Astrocyte (in vitro differentiated cells and primary cell): Measurements from ENCODE around the gene ATP8B4. TPM values are rescaled to one million over a fixed set of nuclear protein-coding genes. Genes with fewer than 3 reads are reported as not detected.

Source experiments
- DNase-seq: peaks from one replicate; pipeline ENCODE4 v3.0.0-alpha.2; 2010; ENCODE audit warnings: low read depth
- FAIRE-seq: peaks from 2 replicates; lab custom pipeline; 2011; peaks lifted over from hg19 to GRCh38; lab: Jason Lieb, UNC
- H2AFZ ChIP-seq: 2 replicates; pipeline ENCODE4 v1.6.0; 2012; ENCODE audit warnings: low read depth, low read length, inconsistent platforms
- H3K27ac ChIP-seq: 2 replicates; pipeline ENCODE4 v1.5.1; 2011; ENCODE audit warnings: low read depth, low read length, inconsistent platforms
- H3K27me3 ChIP-seq: 2 replicates; pipeline ENCODE4 v1.6.0; 2011; ENCODE audit warnings: low read length, inconsistent platforms; ENCODE audit not compliant: insufficient read depth
- H3K36me3 ChIP-seq: 2 replicates; pipeline ENCODE4 v1.5.1; 2011; ENCODE audit warnings: low read length, inconsistent platforms; ENCODE audit not compliant: insufficient read depth
- H3K4me1 ChIP-seq: 2 replicates; pipeline ENCODE4 v1.5.1; 2011; ENCODE audit warnings: low read length, inconsistent platforms; ENCODE audit not compliant: insufficient read depth
- H3K4me2 ChIP-seq: 2 replicates; pipeline ENCODE4 v1.6.0; 2012; ENCODE audit warnings: low read length, inconsistent platforms
- H3K4me3 ChIP-seq: 2 replicates; pipeline ENCODE4 v1.5.1; 2011; ENCODE audit warnings: low read depth, mild to moderate bottlenecking, low read length, inconsistent platforms; ENCODE audit not compliant: insufficient read depth
- H3K79me2 ChIP-seq: 2 replicates; pipeline ENCODE4 v1.6.0; 2012; ENCODE audit warnings: mild to moderate bottlenecking, low read length, inconsistent platforms; ENCODE audit not compliant: insufficient read depth
- H3K9ac ChIP-seq: 2 replicates; pipeline ENCODE4 v1.6.0; 2012; ENCODE audit warnings: mild to moderate bottlenecking, low read length, inconsistent platforms
- H3K9me3 ChIP-seq: 2 replicates; pipeline ENCODE4 v1.5.1; 2012; ENCODE audit warnings: low read depth, mild to moderate bottlenecking, low read length, inconsistent platforms; ENCODE audit not compliant: insufficient read depth
- H4K20me1 ChIP-seq: 2 replicates; pipeline ENCODE4 v1.6.0; 2012; ENCODE audit warnings: low read length, inconsistent platforms; ENCODE audit not compliant: insufficient read depth
- H3K27ac Mint-ChIP-seq: one replicate; pipeline ENCODE4 v1.8.0; 2021; ENCODE audit warnings: mild to moderate bottlenecking, mixed read lengths; ENCODE audit not compliant: unreplicated experiment
- H3K27me3 Mint-ChIP-seq: one replicate; pipeline ENCODE4 v1.8.0; 2021; ENCODE audit warnings: low read depth, mixed read lengths; ENCODE audit not compliant: unreplicated experiment
- H3K36me3 Mint-ChIP-seq: one replicate; pipeline ENCODE4 v1.8.0; 2021; ENCODE audit warnings: low read depth, mixed read lengths; ENCODE audit not compliant: unreplicated experiment
- H3K4me1 Mint-ChIP-seq: one replicate; pipeline ENCODE4 v1.8.0; 2021; ENCODE audit warnings: low read depth, mixed read lengths; ENCODE audit not compliant: unreplicated experiment
- H3K4me3 Mint-ChIP-seq: one replicate; pipeline ENCODE4 v1.8.0; 2021; ENCODE audit warnings: mild to moderate bottlenecking, moderate library complexity, mixed read lengths; ENCODE audit not compliant: unreplicated experiment
- H3K9me3 Mint-ChIP-seq: one replicate; pipeline ENCODE4 v1.8.0; 2021; ENCODE audit warnings: mild to moderate bottlenecking, mixed read lengths; ENCODE audit not compliant: unreplicated experiment
- EZH2 ChIP-seq: IDR thresholded peaks from 2 replicates; pipeline ENCODE4 v1.6.1; 2012; ENCODE audit warnings: mild to moderate bottlenecking, low read length, inconsistent platforms; ENCODE audit not compliant: insufficient read depth
- total RNA-seq: library from RNA; stranded (reverse); gene quantifications from 2 replicates; pipeline ENCODE4 v1.2.1, GENCODE V29; 2021
- TF ChIP-seq, protein P1 (sequence below): IDR thresholded peaks from 2 replicates; pipeline ENCODE4 v1.5.1; 2011; ENCODE audit warnings: low read depth, mild to moderate bottlenecking, inconsistent platforms, low read length, moderate library complexity; ENCODE audit not compliant: insufficient read depth

The ATP8B4 gene
- total RNA-seq, 1 donor from 2014 or later = 0.23 TPM

GRCh38 chr15:50075319-50075718 is 43.7 kb downstream of the ATP8B4 start:
- Mint-ChIP-seq H3K27ac (no peak overlapping the region), H3K36me3 (no peaks in the 10 kb centered on the region), H3K9me3 (no peaks in the 10 kb centered on the region), H3K4me3 (no peak overlapping the region), H3K4me1 (peaks cover 2% of the 10 kb centered on the region), H3K27me3 (peaks cover 2% of the 10 kb centered on the region)
- Histone ChIP-seq H3K27ac (no peak overlapping the region), H3K36me3 (no peaks in the 10 kb centered on the region), H2AFZ (no peak overlapping the region), H4K20me1 (no peaks in the 10 kb centered on the region), H3K27me3 (no peaks in the 10 kb centered on the region), H3K9me3 (no peaks in the 10 kb centered on the region), H3K79me2 (no peaks in the 10 kb centered on the region), H3K4me2 (no peak overlapping the region), H3K9ac (no peak overlapping the region), H3K4me1 (no peaks in the 10 kb centered on the region), H3K4me3 (no peak overlapping the region)
- no peak for FAIRE-seq
- TF ChIP-seq, protein P1, sequence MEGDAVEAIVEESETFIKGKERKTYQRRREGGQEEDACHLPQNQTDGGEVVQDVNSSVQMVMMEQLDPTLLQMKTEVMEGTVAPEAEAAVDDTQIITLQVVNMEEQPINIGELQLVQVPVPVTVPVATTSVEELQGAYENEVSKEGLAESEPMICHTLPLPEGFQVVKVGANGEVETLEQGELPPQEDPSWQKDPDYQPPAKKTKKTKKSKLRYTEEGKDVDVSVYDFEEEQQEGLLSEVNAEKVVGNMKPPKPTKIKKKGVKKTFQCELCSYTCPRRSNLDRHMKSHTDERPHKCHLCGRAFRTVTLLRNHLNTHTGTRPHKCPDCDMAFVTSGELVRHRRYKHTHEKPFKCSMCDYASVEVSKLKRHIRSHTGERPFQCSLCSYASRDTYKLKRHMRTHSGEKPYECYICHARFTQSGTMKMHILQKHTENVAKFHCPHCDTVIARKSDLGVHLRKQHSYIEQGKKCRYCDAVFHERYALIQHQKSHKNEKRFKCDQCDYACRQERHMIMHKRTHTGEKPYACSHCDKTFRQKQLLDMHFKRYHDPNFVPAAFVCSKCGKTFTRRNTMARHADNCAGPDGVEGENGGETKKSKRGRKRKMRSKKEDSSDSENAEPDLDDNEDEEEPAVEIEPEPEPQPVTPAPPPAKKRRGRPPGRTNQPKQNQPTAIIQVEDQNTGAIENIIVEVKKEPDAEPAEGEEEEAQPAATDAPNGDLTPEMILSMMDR = no peak
- no peak for TF ChIP-seq EZH2
- no peak for DNase-seq

GRCh38 chr15:50071551-50072258 is 47.3 kb downstream of the ATP8B4 start:
- DNase-seq = no peak
- H3K36me3 ChIP-seq = no peaks in the 10 kb centered on the region
- no peaks in the 10 kb centered on the region for H3K9me3 ChIP-seq
- no peaks in the 10 kb centered on the region for H3K79me2 ChIP-seq
- H3K4me1 Mint-ChIP-seq = no peaks in the 10 kb centered on the region
- H3K27me3 ChIP-seq = no peaks in the 10 kb centered on the region
- H4K20me1 ChIP-seq = no peaks in the 10 kb centered on the region
- H3K27me3 Mint-ChIP-seq = peaks cover 2% of the 10 kb centered on the region
- no peak overlapping the region for H3K27ac ChIP-seq
- no peaks in the 10 kb centered on the region for H3K36me3 Mint-ChIP-seq
- no peak overlapping the region for H3K4me3 Mint-ChIP-seq
- no peak overlapping the region for H3K27ac Mint-ChIP-seq
- H3K4me2 ChIP-seq = no peak overlapping the region
- FAIRE-seq = no peak
- no peak overlapping the region for H3K4me3 ChIP-seq
- H3K9ac ChIP-seq = no peak overlapping the region
- no peaks in the 10 kb centered on the region for H3K9me3 Mint-ChIP-seq
- H3K4me1 ChIP-seq = no peaks in the 10 kb centered on the region
- TF ChIP-seq EZH2 = no peak
- TF ChIP-seq, protein P1 = no peak
- H2AFZ ChIP-seq = no peak overlapping the region

DNA sequence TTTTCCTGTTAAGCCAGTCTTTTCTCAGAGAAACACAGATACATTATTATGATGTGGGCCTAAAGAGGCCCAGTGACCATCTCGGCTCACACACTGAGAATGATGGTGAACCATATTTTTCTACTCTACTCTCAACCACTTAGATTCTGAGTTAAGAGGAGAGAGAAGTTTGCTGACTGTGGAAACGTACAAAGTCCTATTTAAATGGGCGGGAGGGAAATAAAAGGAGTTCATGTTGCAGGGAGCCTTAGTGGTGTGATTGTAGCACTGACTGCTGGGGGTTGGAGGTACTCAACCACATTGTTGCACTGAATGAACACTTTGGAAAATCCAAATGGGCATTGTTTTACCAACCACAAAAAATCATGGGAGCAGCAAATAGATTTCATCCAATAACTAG is 51.0 kb downstream of the ATP8B4 start:
- Histone ChIP-seq H3K27ac (no peak overlapping the region), H2AFZ (no peak overlapping the region), H3K4me1 (no peaks in the 10 kb centered on the region), H3K4me2 (no peak overlapping the region), H4K20me1 (no peaks in the 10 kb centered on the region), H3K9me3 (no peaks in the 10 kb centered on the region), H3K27me3 (no peaks in the 10 kb centered on the region), H3K36me3 (no peaks in the 10 kb centered on the region), H3K79me2 (no peaks in the 10 kb centered on the region), H3K9ac (no peak overlapping the region), H3K4me3 (no peak overlapping the region)
- H3K4me1 Mint-ChIP-seq = no peaks in the 10 kb centered on the region
- FAIRE-seq = no peak
- H3K36me3 Mint-ChIP-seq = no peaks in the 10 kb centered on the region
- H3K27me3 Mint-ChIP-seq = no peaks in the 10 kb centered on the region
- H3K27ac Mint-ChIP-seq = no peak overlapping the region
- H3K9me3 Mint-ChIP-seq = no peaks in the 10 kb centered on the region
- no peak for TF ChIP-seq EZH2
- TF ChIP-seq, protein P1 = no peak
- DNase-seq = no peak
- no peak overlapping the region for H3K4me3 Mint-ChIP-seq
